Tibial nerve (tissue), 4 donors: Measurements from ENCODE around the gene CHADL. TPM values are rescaled to one million over a fixed set of nuclear protein-coding genes. Genes with fewer than 3 reads are reported as not detected.

Experiments used
- DNase-seq, 2 donors: peaks; one replicate each; pipeline ENCODE4 v3.0.0-alpha.2; 2019; ENCODE audit warnings: low spot score in 2 of 2
- H3K27ac ChIP-seq, 4 donors: fragments of 200-600 bp; sonication (generic) in 3 of 4; one replicate each; pipeline ENCODE4 v1.5.1; 2017 to 2019; ENCODE audit warnings: mild to moderate bottlenecking in 1 of 4
- H3K27me3 ChIP-seq, 2 donors: fragments of 200-600 bp; sonication (generic) in 1 of 2; one replicate each; pipeline versions ENCODE4 v1.5.1 to v1.6.0; 2017 to 2019
- H3K36me3 ChIP-seq, 3 donors: fragments of 200-600 bp; sonication (generic); one replicate each; pipeline ENCODE4 v1.5.1; 2018 to 2019
- H3K4me1 ChIP-seq, 4 donors: fragments of 200-600 bp; sonication (generic) in 3 of 4; one replicate each; pipeline ENCODE4 v1.5.1; 2017 to 2019
- H3K4me3 ChIP-seq, 4 donors: fragments of 200-600 bp; sonication (generic) in 3 of 4; one replicate each; pipeline ENCODE4 v1.5.1; 2017 to 2019; ENCODE audit warnings: mild to moderate bottlenecking in 1 of 4, moderate library complexity in 1 of 4
- H3K9me3 ChIP-seq, 4 donors: fragments of 200-600 bp; sonication (generic) in 3 of 4; one replicate each; pipeline ENCODE4 v1.5.1; 2017 to 2019
- EP300 ChIP-seq, 2 donors: sonication (generic); formaldehyde crosslinking; IDR thresholded peaks; one replicate each; pipeline ENCODE4 v1.6.1; 2017; ENCODE audit warnings: antibody characterized with exemption in 2 of 2, mild to moderate bottlenecking in 1 of 2
- POLR2A ChIP-seq, 2 donors: fragments of 450-650 bp; IDR thresholded peaks; one replicate each; pipeline ENCODE4 v1.6.1; 2017; ENCODE audit warnings: antibody characterized with exemption in 2 of 2, mild to moderate bottlenecking in 2 of 2, moderate library complexity in 2 of 2
- WGBS, 2 donors: methylation state at CpG; one replicate each; pipeline ENCODE4 v1.1.5; 2018; 5-methylcytosine and 5-hydroxymethylcytosine counted together
- total RNA-seq, 4 donors: library from RNA; depleted of rRNA; stranded (reverse); fragments of >200 nt; gene quantifications; one replicate each; pipeline ENCODE4 v1.1.0, GENCODE V29; 2016
- TF ChIP-seq, protein P1 (sequence below), 5 experiments: fragments of 200-600 bp in 3 of 5; fragments of 450-650 bp in 2 of 5; sonication (generic) in 3 of 5; IDR thresholded peaks; one replicate each; pipeline ENCODE4 v1.5.1; 2016 to 2019; ENCODE audit warnings: antibody characterized with exemption in 5 of 5, mild to moderate bottlenecking in 3 of 5, moderate library complexity in 2 of 5

Gene CHADL, protein sequence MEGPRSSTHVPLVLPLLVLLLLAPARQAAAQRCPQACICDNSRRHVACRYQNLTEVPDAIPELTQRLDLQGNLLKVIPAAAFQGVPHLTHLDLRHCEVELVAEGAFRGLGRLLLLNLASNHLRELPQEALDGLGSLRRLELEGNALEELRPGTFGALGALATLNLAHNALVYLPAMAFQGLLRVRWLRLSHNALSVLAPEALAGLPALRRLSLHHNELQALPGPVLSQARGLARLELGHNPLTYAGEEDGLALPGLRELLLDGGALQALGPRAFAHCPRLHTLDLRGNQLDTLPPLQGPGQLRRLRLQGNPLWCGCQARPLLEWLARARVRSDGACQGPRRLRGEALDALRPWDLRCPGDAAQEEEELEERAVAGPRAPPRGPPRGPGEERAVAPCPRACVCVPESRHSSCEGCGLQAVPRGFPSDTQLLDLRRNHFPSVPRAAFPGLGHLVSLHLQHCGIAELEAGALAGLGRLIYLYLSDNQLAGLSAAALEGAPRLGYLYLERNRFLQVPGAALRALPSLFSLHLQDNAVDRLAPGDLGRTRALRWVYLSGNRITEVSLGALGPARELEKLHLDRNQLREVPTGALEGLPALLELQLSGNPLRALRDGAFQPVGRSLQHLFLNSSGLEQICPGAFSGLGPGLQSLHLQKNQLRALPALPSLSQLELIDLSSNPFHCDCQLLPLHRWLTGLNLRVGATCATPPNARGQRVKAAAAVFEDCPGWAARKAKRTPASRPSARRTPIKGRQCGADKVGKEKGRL
- 10 to 100 TPM; 25.3 to 32.0 (median 27.5) TPM for total RNA-seq

DNA sequence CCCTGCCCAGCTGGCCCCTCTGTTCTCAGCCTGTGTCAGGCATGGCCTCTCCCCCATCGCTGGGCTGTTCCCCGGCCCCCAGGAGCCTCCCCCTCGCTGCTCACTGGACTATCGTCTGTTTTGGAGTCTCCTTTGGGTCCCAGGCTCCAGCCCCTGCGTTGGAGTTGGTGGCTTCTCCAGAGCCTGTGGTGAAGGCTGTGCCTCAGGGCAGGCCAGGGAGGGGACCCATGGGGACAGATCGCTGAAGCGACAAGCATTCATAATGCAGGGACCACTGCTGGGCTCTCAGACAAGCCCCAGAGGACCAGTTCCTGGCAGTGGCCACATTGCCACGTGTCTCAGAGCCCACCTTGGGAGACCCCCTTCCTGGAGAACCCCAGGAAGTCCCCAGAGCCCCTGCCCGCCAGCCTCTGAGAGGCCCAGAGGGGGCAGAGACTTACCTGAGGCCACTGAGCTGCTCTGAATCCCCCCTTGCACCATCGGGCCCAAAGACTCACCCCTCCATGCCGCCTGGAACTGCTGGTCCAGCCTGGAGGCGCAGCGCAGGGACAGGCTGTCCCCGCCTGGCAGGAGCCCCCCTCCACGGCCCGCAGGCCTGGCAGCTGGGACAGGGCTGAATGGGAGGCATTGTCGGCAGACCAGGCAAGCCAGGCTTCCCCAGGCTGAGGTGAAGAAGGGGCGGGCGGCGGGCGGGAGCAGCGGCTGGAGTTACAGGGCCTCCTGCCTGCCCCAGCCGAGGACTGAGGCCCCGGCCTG, at the start of gene CHADL:
Gene CHADL (minus strand): TSS at position 555 of the 756 bp plus-strand sequence. CDS start 50 bp downstream, at position 505.
- peaks cover 0 to 24% (median 0%) of the 10 kb centered on the region in 3 donors for H3K36me3 ChIP-seq
- peak in 1 of 2 donors; percentile 37 for DNase-seq
- H3K27ac ChIP-seq = peak within 1 kb of the TSS; percentile 70 to 96 (median 88)
- H3K27me3 ChIP-seq = no peaks in the 10 kb centered on the region
- TF ChIP-seq POLR2A (IDR thresholded peaks at IDR 0.05) = peak in 1 of 2 donors; percentile 45
- TF ChIP-seq EP300 (IDR thresholded peaks at IDR 0.05) = peak in 1 of 2 donors; percentile 86
- TF ChIP-seq, protein P1, sequence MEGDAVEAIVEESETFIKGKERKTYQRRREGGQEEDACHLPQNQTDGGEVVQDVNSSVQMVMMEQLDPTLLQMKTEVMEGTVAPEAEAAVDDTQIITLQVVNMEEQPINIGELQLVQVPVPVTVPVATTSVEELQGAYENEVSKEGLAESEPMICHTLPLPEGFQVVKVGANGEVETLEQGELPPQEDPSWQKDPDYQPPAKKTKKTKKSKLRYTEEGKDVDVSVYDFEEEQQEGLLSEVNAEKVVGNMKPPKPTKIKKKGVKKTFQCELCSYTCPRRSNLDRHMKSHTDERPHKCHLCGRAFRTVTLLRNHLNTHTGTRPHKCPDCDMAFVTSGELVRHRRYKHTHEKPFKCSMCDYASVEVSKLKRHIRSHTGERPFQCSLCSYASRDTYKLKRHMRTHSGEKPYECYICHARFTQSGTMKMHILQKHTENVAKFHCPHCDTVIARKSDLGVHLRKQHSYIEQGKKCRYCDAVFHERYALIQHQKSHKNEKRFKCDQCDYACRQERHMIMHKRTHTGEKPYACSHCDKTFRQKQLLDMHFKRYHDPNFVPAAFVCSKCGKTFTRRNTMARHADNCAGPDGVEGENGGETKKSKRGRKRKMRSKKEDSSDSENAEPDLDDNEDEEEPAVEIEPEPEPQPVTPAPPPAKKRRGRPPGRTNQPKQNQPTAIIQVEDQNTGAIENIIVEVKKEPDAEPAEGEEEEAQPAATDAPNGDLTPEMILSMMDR (IDR thresholded peaks at IDR 0.05) = peak in 2 of 5 experiments; percentile 6 to 20
- H3K4me3 ChIP-seq = peak within 1 kb of the TSS in 2 of 4 donors; percentile 15 to 16
- peaks cover 0 to 39% (median 17%) of the 10 kb centered on the region in 4 donors for H3K4me1 ChIP-seq
- H3K9me3 ChIP-seq = no peaks in the 10 kb centered on the region
- 28 to 45% methylated on average over 2 to 14 of the region's 24 CpGs for WGBS, 2 donors

DNA sequence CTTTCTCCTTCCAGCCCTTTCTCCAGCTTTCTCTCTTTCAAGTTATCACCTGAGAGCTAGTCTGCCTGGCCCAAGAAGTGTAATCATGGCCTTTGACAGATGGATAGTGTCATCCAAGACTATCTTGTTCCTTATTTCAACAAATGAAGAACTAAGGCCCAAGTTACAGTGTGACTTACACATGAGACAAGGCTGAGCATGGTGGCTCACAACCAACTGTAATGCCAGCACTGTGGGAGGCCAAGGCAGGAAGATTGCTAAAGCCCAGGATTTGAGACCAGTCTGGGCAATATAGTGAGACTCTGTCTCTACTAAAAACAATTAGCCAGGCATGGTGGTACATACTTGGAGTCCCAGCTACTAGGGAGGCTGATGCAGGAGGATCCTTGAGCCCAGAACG, 48.9 kb upstream of the CHADL start:
- 93 to 97% methylated on average over 1 of the region's 1 CpG for WGBS, 2 donors
- Histone ChIP-seq H3K27me3 (no peaks in the 10 kb centered on the region), H3K27ac (peak overlapping the region in 2 of 4 donors; percentile 28 to 54), H3K4me1 (peaks cover 0 to 28% (median 7%) of the 10 kb centered on the region in 4 donors), H3K4me3 (no peak overlapping the region), H3K36me3 (peaks cover 0 to 2% (median 0%) of the 10 kb centered on the region in 3 donors), H3K9me3 (no peaks in the 10 kb centered on the region)
- no peak for TF ChIP-seq POLR2A (IDR thresholded peaks at IDR 0.05)
- no peak for TF ChIP-seq EP300 (IDR thresholded peaks at IDR 0.05)
- TF ChIP-seq, protein P1 (IDR thresholded peaks at IDR 0.05) = no peak
- DNase-seq = no peak

GRCh38 chr22:41288245-41288946, 47.7 kb upstream of the CHADL start:
- TF ChIP-seq, protein P1 (IDR thresholded peaks at IDR 0.05) = no peak
- peak in 1 of 2 donors; percentile 13 for TF ChIP-seq EP300 (IDR thresholded peaks at IDR 0.05)
- H3K36me3 ChIP-seq = peaks cover 0 to 15% (median 0%) of the 10 kb centered on the region in 3 donors
- H3K9me3 ChIP-seq = no peaks in the 10 kb centered on the region
- peaks cover 0 to 32% (median 7%) of the 10 kb centered on the region in 4 donors for H3K4me1 ChIP-seq
- no peaks in the 10 kb centered on the region for H3K27me3 ChIP-seq
- H3K27ac ChIP-seq = peak overlapping the region in 3 of 4 donors; percentile 45 to 59 (median 55)
- DNase-seq = no peak
- WGBS, 2 donors = 76 to 82% methylated on average over 9 of the region's 9 CpGs
- no peak overlapping the region for H3K4me3 ChIP-seq

DNA sequence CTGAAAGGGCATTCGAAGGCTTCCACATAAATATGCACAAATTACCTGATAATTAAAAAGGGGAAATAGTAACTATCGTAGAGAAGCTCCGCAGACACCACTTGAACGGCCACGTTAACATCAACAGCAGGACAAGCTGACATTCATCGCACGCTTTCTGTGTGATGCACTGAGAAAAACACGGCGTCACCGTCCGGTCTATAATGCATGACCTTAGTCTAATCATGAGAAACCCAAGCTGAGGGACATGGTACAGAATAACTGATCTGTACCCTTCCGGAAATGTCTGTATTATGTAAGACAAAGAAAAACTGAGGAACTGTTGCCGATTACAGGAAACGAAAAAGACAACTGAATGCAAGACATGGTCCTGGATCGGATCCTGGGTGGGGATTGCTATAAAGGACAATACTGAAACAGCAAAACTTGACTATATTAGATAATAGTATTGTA, 45.9 kb upstream of the CHADL start:
- Histone ChIP-seq H3K4me3 (peak overlapping the region; percentile 49 to 92 (median 68)), H3K4me1 (peaks cover 0 to 32% (median 7%) of the 10 kb centered on the region in 4 donors), H3K27ac (peak overlapping the region; percentile 55 to 93 (median 74)), H3K27me3 (no peaks in the 10 kb centered on the region), H3K36me3 (peaks cover 0 to 31% (median 0%) of the 10 kb centered on the region in 3 donors), H3K9me3 (no peaks in the 10 kb centered on the region)
- 0 to 1% methylated on average over 15 of the region's 15 CpGs for WGBS, 2 donors
- TF ChIP-seq, protein P1 (IDR thresholded peaks at IDR 0.05) = no peak
- TF ChIP-seq EP300 (IDR thresholded peaks at IDR 0.05) = no peak
- TF ChIP-seq POLR2A (IDR thresholded peaks at IDR 0.05) = no peak
- peak in 1 of 2 donors; percentile 16 for DNase-seq
